MM.1S (cell line): ENCODE results near the gene SOX18.

Source experiments
- EZH2 ChIP-seq: fragments of 300-600 bp; sonication (generic); optimal IDR thresholded peaks from 2 replicates; pipeline ENCODE3; 2017; ENCODE audit warnings: low read depth, mild to moderate bottlenecking, antibody characterized with exemption, low read length, mixed read lengths
- TF ChIP-seq, protein P1 (sequence below): fragments of 300-600 bp; sonication (generic); IDR thresholded peaks from 2 replicates; pipeline ENCODE4 v1.5.1; 2016; ENCODE audit warnings: antibody characterized with exemption, low read length, mixed read lengths

DNA sequence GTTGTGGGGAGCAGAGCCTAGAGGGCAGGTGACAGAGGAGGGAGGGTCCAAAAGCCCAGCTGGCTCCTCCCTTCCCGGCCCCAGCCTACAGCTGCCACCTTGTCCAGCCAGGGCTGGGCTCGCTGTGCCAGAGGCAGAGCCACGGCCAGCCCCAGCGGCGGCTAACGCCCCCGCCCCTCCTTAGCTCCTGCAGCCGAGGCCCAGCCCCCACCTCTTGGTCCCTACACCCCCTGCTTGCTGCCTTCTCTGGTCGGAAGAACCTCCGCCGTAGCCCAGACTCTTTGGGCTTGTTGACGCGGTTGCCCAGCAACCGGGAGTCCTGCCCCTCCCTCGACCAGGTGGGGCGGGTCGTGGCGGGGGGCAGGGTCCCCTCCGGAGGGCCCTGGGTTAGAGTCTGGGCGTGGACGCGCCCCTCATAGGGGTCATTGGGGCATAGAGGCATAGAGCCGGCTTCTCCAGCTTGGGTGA is 35.3 kb upstream of the SOX18 start:
- TF ChIP-seq, protein P1, sequence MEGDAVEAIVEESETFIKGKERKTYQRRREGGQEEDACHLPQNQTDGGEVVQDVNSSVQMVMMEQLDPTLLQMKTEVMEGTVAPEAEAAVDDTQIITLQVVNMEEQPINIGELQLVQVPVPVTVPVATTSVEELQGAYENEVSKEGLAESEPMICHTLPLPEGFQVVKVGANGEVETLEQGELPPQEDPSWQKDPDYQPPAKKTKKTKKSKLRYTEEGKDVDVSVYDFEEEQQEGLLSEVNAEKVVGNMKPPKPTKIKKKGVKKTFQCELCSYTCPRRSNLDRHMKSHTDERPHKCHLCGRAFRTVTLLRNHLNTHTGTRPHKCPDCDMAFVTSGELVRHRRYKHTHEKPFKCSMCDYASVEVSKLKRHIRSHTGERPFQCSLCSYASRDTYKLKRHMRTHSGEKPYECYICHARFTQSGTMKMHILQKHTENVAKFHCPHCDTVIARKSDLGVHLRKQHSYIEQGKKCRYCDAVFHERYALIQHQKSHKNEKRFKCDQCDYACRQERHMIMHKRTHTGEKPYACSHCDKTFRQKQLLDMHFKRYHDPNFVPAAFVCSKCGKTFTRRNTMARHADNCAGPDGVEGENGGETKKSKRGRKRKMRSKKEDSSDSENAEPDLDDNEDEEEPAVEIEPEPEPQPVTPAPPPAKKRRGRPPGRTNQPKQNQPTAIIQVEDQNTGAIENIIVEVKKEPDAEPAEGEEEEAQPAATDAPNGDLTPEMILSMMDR, result no peak
- TF ChIP-seq EZH2, result no peak
